HCT116 (cell line): ENCODE data around the gene ZNF595.

Experiments
- CEBPB ChIP-seq: IDR thresholded peaks from 2 replicates; pipeline ENCODE4 v1.6.1; 2012; ENCODE audit warnings: low read depth
- ELF1 ChIP-seq: IDR thresholded peaks from 2 replicates; pipeline ENCODE4 v1.6.1; 2012; ENCODE audit warnings: low read depth, borderline replicate concordance
- EZH2 ChIP-seq: fragments of 200-600 bp; sonication (generic); IDR thresholded peaks from 2 replicates; pipeline ENCODE4 v1.6.1; 2017; ENCODE audit warnings: antibody characterized with exemption, mixed run types
- POLR2A ChIP-seq: IDR thresholded peaks from 2 replicates; pipeline ENCODE4 v1.7.0; 2011; ENCODE audit warnings: borderline replicate concordance; ENCODE audit not compliant: insufficient read depth, insufficient read length; ENCODE audit errors: extremely low read depth
- SRF ChIP-seq: IDR thresholded peaks from 2 replicates; pipeline ENCODE4 v1.6.1; 2012; ENCODE audit warnings: low read depth
- TCF7L2 ChIP-seq: IDR thresholded peaks from 2 replicates; pipeline ENCODE4 v1.7.0; 2011; ENCODE audit warnings: borderline replicate concordance, inconsistent platforms; ENCODE audit not compliant: insufficient read depth, insufficient read length; ENCODE audit errors: extremely low read depth
- ZFX ChIP-seq: fragments of 450-650 bp; IDR thresholded peaks from 2 replicates; pipeline ENCODE4 v1.6.1; 2017
- ZNF274 ChIP-seq: fragments of 200-500 bp; sonication (Bioruptor generic); IDR thresholded peaks from 2 replicates; pipeline ENCODE4 v1.6.1; 2014; ENCODE audit warnings: mild to moderate bottlenecking, low read depth, low read length, inconsistent platforms
- TF ChIP-seq, protein P1 (sequence below), 3 experiments: fragments of 200-600 bp in 1 of 3; sonication (generic) in 1 of 3; IDR thresholded peaks in 2 of 3; conservative IDR thresholded peaks in 1 of 3; 2 replicates each; pipeline ENCODE4 v1.5.1; 2012 to 2017; ENCODE audit warnings: low read depth in 2 of 3, low read length in 2 of 3, antibody characterized with exemption in 1 of 3, borderline replicate concordance in 1 of 3, control low read depth in 1 of 3, mild to moderate bottlenecking in 1 of 3, mixed read lengths in 1 of 3, mixed run types in 1 of 3, moderate library complexity in 1 of 3; ENCODE audit not compliant: insufficient read depth in 1 of 3
- TF ChIP-seq, protein P2 (sequence below): IDR thresholded peaks from 2 replicates; pipeline ENCODE4 v1.6.1; 2012; ENCODE audit warnings: low read depth

DNA sequence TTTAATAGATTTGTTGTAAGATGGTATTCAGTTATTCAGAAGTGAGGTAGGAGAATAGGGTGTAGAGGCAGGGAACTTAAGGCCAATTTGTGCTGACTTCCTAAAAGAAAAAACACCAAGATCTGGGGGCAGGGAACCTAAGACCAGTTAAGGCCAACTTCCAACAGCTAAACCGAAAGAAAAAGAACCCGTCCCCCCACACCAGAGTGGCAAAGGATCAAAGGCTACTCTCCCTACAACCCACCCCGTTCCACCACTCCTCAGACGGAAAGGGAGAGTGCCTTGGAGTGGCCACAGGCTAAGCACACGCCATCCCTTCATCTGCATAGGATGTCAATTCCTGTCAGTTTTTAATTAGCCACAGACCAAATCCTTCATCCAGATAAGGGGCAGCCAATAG, 67.5 kb downstream of the ZNF595 start:
- no peak for TF ChIP-seq CEBPB
- TF ChIP-seq ELF1, result no peak
- TF ChIP-seq SRF, result no peak
- TF ChIP-seq POLR2A, result no peak
- TF ChIP-seq, protein P1, sequence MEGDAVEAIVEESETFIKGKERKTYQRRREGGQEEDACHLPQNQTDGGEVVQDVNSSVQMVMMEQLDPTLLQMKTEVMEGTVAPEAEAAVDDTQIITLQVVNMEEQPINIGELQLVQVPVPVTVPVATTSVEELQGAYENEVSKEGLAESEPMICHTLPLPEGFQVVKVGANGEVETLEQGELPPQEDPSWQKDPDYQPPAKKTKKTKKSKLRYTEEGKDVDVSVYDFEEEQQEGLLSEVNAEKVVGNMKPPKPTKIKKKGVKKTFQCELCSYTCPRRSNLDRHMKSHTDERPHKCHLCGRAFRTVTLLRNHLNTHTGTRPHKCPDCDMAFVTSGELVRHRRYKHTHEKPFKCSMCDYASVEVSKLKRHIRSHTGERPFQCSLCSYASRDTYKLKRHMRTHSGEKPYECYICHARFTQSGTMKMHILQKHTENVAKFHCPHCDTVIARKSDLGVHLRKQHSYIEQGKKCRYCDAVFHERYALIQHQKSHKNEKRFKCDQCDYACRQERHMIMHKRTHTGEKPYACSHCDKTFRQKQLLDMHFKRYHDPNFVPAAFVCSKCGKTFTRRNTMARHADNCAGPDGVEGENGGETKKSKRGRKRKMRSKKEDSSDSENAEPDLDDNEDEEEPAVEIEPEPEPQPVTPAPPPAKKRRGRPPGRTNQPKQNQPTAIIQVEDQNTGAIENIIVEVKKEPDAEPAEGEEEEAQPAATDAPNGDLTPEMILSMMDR (IDR thresholded peaks at IDR 0.05 in 2 of 3, conservative IDR thresholded peaks at IDR 0.05 in 1 of 3; ENCODE audit: borderline replicate concordance in 1 of 3, insufficient read depth in 1 of 3, low read depth in 2 of 3, low read length in 2 of 3), result no peak
- no peak for TF ChIP-seq EZH2
- TF ChIP-seq, protein P2, sequence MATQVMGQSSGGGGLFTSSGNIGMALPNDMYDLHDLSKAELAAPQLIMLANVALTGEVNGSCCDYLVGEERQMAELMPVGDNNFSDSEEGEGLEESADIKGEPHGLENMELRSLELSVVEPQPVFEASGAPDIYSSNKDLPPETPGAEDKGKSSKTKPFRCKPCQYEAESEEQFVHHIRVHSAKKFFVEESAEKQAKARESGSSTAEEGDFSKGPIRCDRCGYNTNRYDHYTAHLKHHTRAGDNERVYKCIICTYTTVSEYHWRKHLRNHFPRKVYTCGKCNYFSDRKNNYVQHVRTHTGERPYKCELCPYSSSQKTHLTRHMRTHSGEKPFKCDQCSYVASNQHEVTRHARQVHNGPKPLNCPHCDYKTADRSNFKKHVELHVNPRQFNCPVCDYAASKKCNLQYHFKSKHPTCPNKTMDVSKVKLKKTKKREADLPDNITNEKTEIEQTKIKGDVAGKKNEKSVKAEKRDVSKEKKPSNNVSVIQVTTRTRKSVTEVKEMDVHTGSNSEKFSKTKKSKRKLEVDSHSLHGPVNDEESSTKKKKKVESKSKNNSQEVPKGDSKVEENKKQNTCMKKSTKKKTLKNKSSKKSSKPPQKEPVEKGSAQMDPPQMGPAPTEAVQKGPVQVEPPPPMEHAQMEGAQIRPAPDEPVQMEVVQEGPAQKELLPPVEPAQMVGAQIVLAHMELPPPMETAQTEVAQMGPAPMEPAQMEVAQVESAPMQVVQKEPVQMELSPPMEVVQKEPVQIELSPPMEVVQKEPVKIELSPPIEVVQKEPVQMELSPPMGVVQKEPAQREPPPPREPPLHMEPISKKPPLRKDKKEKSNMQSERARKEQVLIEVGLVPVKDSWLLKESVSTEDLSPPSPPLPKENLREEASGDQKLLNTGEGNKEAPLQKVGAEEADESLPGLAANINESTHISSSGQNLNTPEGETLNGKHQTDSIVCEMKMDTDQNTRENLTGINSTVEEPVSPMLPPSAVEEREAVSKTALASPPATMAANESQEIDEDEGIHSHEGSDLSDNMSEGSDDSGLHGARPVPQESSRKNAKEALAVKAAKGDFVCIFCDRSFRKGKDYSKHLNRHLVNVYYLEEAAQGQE, result no peak
- TF ChIP-seq ZFX, result no peak
- no peak for TF ChIP-seq TCF7L2
- TF ChIP-seq ZNF274, result no peak
